Activated naive CD8-positive, alpha-beta T cell treated with anti-CD3 and anti-CD28 coated beads for 36 hours (primary cell): ENCODE results near the gene PKIB. TPM values are rescaled to one million over a fixed set of nuclear protein-coding genes. Genes with fewer than 3 reads are reported as not detected.

ENCODE experiments used
- total RNA-seq, 2 experiments: library from RNA; stranded (reverse); gene quantifications; one replicate each; pipeline ENCODE4 v1.2.3, GENCODE V29; 2021

Gene PKIB
- total RNA-seq, 2 experiments from 2014 or later, result 0.52 to 0.62 TPM

Other genes starting within 250 kb of the PKIB start
- gene HSF2, start 210.8 kb upstream of the PKIB start, total RNA-seq, result 10 to 100 TPM; 23.0 to 25.3 TPM
- gene SERINC1, start 138.6 kb upstream of the PKIB start, total RNA-seq, result 10 to 100 TPM; 47.7 to 48.0 TPM
- not detected for gene FABP7, start 169.3 kb downstream of the PKIB start, total RNA-seq
- under 1 TPM in 1 of 2 experiments, not detected in 1; 0.30 TPM for gene SMPDL3A, start 178.9 kb downstream of the PKIB start, total RNA-seq